Peyer's patch (tissue), 4 donors: Measurements from ENCODE around the gene SDC4.

Experiments used
- POLR2A ChIP-seq, 2 donors: fragments of 450-650 bp; IDR thresholded peaks; one replicate each; pipeline ENCODE4 v1.5.1; 2017; ENCODE audit warnings: antibody characterized with exemption in 2 of 2, mild to moderate bottlenecking in 2 of 2, moderate library complexity in 2 of 2
- TF ChIP-seq, protein P1 (sequence below), 6 experiments: fragments of 450-650 bp in 4 of 6; fragments of 200-600 bp in 2 of 6; sonication (generic) in 1 of 6; IDR thresholded peaks; one replicate each; pipeline ENCODE4 v1.5.1; 2017 to 2019; ENCODE audit warnings: antibody characterized with exemption in 6 of 6, mild to moderate bottlenecking in 3 of 6, moderate library complexity in 1 of 6

DNA sequence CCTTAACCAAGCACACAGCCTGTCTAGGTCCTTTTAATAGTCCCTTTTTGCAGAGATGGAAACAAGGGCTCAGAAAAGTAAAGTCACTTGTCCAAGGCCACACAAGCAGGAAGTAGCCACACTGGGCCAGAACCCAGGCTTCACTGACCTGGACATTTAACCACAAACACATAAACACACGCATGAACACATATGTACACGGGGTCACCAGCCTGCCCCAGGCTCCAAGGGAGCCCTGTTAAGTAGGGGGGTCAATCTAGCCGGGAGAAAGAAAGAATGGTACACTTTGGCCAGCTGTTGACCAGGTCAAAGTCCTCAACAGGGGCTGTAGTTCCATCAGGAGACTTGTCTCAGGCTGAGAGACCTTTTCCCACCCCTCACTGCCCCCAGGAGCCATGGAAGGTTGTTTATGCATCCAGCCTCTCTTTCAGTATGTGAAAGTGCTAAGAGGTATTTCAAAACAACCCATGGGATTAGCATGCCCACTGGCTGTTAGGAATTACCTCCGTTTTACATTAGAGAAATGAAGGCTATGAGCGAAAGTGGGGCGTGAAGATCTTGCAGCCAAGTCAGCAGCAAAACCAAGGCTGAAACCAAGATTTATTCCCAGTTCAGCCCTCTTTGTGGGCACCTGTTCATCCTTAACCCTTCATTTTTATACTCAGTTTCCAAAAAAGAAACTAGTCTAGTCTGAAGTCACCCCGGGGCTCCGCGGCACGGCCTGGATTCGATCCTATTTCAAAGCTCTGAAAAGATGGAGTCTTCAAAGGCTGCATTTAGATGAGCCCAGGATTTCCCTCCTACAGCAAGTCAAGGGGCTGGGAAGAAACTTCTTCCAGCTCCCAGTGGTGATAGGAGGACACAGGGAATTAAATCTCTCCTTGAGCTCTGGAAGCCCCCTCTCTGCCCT lies 9.8 kb downstream of the SDC4 start:
- TF ChIP-seq, protein P1, sequence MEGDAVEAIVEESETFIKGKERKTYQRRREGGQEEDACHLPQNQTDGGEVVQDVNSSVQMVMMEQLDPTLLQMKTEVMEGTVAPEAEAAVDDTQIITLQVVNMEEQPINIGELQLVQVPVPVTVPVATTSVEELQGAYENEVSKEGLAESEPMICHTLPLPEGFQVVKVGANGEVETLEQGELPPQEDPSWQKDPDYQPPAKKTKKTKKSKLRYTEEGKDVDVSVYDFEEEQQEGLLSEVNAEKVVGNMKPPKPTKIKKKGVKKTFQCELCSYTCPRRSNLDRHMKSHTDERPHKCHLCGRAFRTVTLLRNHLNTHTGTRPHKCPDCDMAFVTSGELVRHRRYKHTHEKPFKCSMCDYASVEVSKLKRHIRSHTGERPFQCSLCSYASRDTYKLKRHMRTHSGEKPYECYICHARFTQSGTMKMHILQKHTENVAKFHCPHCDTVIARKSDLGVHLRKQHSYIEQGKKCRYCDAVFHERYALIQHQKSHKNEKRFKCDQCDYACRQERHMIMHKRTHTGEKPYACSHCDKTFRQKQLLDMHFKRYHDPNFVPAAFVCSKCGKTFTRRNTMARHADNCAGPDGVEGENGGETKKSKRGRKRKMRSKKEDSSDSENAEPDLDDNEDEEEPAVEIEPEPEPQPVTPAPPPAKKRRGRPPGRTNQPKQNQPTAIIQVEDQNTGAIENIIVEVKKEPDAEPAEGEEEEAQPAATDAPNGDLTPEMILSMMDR (IDR thresholded peaks at IDR 0.05): no peak
- TF ChIP-seq POLR2A (IDR thresholded peaks at IDR 0.05): no peak
